Stimulated activated CD8-positive, alpha-beta memory T cell treated with anti-CD3 and anti-CD28 coated beads, Interleukin-12 subunit alpha, Interleukin-12 subunit beta, amount 100 ng/mL, for 4 hours (primary cell): ENCODE results near the gene IQCE.
"Not testable (repeated sequence)": the region's sequence is repeated elsewhere in the genome, so short reads cannot be mapped to it uniquely, and the experiment has no call there.

ENCODE experiments used
- DNase-seq: peaks from one replicate; pipeline ENCODE4 v3.0.0-alpha.2; 2020; ENCODE audit warnings: low read depth

IQCE gene

DNA sequence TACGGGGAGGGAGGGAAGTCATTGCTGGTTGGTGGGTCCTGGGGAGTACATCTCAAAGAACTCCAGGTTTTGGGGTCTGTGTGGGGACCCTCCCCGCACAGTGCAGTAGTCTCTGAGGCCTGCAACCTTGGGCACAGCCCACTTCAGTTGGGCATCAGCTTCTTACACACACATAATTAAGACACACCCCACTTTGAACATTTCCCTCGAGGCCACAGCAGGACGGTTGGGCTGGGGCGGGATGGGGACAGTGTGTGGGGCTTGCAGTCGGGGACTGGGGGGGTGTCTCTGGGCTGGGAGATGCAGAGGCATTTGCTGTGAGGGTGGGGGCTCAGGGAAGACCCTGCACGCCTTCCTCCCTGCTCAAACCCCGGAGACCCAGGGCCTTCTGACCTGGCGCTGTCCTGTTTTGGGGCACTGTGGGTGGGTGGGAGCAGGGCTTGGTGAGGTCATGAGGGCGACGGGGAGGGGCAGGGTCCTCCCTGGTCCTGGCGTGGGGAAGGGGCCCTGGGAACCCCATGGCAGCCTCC, 38.0 kb upstream of the IQCE start:
- DNase-seq = no peak

DNA sequence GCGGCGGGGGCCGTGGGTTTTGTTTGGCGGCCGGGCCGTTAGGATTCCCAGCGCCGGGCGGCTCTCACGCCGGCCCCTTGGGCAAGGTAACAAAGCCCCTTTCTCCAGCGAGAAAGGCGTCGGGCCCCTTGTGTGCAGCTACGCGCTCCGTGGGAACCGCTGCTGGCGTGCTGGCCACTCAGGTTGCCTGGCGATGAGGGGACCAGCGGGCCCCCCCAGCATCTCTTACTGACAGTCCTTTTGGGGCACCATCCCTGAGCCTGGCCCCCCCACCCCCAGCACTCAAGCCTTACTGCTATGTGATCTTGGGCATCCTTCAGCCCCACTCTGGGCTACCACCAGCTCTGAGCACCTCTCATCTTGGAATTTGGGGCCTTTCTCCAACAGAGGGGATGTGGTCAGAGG, 37.4 kb upstream of the IQCE start:
- no peak for DNase-seq

DNA sequence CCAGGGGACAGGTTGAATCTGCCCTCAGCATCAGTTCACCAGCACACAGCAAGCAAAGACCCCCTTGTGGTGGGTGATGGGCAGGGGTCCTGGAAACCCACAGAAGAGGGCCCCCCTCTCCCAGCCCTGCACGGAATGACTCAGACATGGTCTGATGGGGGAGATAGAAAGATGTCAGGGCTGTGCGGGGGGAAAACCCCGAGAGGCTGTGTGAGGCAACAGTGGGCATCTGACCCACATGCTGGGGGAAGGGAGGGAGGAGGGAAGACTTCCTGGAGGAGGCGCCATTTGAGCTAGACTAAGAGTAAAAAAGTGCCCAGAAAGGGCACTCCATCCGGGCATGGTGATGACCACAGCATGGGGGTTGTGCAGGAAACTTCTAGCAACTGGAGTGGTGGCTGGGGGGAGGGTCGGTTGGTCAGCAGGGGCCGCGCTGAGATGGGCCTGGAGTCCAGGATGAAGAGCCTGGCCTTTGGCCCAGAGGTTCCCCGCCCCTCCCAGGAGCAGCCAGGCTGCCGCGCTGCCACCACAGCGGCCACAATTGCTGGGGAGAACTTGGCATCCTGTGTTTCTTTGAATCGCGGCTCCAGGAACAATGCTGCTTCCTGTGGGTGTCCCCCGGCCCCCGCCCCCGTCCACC, 36.7 kb upstream of the IQCE start:
- DNase-seq = peak; percentile 65

DNA sequence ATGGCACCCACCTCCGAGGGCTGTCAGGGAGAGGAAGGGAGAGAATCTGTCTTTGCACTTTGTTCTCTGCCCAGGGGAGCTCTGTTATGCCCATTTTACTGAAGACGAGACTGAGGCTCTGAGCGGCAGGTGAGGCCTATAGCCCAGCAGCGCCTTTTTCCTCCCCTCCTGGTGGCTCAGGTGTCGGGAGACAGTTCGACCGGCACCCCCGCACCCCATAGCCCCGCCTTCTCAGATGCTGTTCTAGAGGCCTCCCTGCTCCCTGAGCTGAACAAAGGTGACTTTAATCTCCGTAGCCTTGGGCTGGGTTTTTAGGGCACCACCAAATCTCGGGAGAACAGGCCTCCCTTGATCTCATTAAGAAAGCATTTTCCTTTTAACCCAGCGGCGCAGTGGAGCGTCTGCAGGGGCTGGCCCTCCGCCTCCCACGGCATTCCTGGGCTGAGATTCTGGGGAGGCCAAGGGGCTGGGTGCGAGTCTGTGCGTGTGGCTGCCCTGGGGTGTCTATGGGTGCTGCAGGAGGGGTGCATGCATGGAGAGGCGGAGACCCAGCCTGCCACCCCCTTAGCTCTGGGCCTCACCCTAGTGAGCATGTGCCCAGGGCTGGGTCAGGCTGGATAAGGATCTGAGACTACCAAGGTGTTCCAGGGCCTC, 35.9 kb upstream of the IQCE start:
- DNase-seq = no peak

DNA sequence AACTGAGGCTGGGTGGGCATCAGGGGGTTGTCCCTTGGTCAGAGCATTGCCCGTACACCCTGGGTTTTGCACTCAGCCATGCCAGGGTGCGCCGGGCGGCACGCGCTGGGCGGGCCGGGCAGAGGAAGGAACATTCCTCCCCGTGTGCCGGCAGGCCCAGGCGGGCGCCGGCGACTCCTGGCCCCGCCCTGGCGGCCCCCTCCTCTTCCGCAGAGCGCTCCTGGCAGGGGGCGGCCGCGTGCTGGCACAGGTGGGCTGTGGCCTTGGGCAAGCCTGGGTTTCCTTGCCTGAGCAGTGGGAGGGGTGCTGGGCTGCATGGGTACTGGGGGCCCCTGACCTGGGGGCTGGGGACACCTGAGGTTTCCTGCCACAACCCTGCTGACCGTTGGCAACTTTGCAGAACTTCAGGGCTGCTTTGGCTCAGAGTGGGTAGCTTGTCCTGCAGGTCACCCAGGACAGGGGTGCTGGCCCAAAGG, 35.3 kb upstream of the IQCE start:
- DNase-seq = no peak

DNA sequence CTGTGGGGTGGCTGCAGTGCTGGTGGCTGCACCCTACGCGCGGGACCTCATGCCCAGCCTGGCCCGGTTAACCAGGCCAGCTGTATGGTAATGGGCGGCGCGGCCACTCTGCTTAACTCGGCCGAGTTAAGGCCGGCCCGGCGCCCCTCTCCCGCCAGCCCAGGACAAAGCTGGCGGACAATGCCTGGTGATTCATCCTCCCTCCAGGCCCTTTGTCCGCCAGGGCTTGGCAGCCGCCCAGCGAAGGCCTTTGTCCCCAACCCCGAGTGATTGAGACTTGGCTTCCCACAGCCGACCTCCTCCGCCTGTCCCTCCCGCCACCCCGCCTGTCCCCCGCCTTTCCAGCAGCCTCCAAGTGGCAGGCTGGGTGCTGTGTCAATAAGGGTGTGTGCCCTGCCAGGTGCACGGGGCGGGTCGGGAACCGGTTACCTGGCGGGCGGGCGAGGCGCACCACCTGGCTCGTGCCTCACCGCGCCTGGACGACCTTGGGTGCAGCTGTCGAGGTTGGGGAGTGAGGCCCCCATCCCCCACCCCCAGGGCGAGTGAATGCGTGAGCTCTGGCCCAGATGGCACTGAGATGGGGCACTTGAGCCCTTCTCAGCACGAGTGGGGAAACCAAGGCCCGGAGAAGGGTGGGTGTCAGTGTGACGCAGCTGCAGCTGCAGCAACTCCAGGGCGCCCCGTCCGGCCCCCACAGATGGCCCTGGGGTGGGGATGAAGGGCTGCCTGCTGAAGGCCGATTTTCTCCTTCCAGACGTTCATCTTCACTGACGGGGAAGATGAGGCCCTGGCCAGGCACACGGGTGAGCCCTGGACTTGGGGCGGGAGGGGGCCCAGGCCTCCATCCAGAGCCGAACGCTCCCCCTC, 34.6 kb upstream of the IQCE start:
- no peak for DNase-seq

DNA sequence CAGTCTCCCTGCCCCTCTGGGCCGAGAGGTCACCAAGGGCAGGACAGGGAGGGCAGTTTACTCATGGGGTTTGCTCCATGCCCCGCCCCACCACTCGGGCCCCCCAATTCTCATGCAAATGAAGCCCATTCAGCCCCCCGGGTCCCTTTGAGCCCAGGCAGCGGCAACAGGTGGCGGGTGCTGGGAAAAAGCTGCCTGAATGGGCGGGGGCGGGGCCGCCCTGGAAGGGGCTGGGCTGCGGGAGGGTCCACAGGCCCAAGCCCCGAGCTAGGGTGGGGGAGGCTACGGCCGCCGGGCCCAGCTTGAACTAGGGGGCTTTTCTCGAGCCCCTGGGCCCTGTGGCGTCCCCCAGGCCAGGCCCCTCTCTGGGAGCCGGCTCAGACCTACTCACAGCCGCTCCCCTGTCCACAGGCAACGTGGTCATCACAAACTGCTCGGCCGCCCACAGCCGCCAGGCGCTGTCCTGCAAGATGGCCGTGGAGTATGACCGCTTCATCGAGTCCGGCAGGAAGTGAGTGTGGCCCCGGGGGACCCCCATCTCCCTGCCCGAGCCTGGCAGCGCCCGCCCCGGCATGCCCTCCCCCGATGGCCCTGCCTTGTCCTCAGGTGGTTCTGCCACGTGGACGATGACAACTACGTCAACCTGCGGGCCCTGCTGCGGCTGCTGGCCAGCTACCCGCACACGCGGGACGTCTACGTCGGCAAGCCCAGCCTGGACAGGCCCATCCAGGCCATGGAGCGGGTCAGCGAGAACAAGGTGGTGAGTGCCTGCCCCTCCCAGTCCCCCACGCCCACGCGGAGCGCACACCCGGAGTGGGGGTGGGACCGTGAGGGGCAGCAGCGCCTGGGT, 33.7 kb upstream of the IQCE start:
- no peak for DNase-seq

DNA sequence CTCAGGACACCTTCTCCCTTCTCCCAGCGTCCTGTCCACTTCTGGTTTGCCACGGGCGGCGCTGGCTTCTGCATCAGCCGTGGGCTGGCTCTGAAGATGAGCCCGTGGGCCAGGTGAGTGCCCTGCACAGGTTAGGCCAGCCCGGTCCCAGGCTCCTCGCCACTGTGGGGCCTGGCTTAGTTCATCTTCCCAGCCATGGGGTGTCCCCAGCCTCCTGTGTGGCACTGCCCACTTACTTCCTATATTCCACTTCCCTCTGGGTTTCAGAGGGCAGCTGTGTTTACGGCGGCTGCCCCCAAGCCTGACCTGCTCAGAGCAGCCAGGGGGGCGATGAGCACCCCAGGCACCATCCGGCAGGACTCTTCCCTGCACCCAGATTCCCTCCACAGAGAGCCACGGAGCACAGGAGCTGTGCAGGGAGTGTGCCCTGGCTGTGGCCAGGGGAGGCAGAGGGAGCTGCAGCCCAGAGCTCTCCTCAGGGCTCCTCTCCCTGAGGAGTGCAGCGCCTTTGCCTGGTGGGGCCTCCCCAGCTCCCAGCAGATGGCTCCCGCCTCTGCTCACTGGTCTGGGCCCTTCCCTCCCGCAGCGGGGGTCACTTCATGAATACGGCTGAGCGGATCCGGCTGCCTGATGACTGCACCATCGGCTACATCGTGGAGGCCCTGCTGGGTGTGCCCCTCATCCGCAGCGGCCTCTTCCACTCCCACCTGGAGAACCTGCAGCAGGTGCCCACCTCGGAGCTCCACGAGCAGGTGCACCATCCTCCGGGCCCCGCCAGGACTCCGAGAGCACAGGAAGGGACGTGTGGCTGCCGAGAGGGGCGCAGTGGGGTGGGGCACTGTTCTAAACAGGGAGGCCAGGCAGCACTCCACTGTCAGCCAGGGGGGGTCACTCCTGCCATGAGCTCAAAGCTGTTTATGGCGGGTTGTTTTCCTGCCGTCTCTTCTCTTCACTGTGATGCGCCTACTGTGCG, 32.8 kb upstream of the IQCE start:
- DNase-seq = no peak

DNA sequence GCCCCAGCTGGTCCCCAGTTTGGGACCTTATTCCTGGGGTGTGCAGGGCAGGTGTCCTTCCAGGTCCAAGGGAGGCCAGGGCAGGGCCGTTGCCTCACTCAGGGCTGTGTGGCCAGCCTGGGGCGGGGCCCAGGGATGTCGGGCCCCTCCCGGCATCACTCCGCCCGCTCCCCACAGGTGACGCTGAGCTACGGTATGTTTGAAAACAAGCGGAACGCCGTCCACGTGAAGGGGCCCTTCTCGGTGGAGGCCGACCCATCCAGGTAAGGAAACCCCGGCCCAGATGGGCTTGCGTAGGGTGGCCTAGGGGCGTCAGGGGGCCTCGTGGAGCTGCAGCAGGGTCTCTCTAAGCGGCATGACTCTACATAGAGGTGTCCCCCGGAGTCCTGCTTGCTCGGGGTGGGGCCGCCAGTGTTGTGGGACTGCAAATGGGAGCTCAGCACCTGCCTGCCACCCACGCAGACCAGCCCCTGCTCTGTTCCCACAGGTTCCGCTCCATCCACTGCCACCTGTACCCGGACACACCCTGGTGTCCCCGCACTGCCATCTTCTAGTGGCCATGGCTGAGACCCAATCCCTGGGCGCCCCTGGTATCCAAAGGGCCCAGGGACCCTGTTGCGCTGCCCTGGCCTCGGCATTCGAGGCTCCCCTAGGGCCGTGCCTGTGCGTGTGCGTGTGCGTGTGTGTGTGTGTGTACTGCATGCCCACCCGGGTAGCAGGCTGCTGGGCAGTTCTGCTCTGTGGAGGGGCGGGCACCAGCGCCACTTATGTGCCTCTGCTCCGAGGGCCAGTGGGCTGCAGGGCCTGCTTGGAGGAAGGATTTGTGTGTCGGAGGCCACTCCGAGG, 31.9 kb upstream of the IQCE start:
- no peak for DNase-seq

DNA sequence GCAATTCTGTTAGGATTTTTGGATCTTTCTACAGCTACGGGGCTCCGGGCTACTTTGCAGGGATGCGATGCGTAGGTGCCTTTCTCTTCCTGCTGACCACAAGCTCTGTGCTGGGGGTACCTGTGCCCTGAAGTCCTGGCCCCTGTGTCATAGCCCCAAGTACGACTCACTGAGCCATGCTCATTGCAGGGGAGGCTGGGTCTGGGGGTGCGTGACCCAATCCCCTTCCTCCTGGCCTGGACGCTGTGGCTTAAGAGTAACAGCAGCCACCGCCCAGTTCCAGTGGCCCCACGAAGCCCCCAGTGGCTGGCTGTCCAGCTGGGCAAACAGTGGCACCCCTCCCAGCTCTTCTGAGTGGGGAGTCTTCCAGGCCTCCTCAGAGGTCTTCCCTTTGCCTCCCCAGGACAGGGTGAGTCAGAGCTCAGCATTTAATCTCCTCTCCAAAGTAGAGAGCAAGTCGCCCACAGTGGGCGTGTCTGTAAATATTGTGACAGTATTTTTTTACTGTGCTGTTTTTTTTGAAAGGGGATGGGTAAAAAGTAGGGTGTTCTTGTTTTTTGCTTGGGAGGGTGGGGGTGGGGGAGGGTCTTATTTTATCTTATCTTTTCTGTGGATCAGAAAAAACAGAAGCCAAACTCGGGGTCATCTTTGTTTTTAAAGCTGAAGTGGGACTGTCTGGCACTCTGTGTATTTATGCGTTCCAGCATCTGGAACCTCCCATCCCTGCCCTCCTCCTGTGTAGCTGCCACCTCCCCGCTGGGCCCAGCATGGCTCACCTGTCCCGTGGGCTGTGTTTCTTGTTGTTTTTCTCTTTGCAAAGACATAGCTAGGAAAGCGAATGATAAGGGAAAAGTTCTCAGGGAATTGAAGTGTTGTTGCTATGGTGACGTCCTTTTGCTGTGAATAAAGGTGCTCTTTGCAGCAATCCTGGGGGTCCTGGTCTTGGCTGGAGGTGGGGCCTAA, 31.0 kb upstream of the IQCE start:
- DNase-seq = peak; percentile 49

DNA sequence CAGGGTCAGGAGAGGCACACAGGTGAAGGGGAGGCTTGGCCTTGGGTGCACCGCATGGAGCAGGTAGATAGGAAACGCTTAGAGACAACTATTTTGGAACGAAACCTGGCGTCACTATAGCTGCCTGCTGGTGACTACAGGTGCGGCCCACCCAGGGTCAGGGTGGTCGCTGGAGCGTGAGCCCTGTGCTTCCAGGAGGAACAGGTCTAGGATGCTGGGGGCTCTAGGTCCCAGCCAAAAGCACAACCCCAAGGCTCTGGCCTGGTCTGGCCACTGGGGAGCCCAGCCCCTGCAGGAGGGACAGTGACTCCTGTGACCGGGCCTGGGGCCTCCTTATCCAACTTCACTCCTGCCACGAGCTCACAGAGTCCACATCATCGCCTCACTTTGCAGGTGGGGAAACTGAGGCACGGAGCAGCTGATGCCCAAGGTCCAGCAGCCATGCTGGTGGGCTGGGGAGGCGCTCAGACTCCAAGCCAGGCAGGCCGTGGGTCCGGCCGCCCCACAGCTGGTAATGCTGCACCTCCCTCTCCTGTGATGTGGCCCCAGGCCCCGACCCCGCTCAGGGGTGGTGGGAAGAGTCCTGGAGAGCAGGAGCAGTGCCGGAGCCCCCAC, 30.2 kb upstream of the IQCE start:
- DNase-seq = no peak

DNA sequence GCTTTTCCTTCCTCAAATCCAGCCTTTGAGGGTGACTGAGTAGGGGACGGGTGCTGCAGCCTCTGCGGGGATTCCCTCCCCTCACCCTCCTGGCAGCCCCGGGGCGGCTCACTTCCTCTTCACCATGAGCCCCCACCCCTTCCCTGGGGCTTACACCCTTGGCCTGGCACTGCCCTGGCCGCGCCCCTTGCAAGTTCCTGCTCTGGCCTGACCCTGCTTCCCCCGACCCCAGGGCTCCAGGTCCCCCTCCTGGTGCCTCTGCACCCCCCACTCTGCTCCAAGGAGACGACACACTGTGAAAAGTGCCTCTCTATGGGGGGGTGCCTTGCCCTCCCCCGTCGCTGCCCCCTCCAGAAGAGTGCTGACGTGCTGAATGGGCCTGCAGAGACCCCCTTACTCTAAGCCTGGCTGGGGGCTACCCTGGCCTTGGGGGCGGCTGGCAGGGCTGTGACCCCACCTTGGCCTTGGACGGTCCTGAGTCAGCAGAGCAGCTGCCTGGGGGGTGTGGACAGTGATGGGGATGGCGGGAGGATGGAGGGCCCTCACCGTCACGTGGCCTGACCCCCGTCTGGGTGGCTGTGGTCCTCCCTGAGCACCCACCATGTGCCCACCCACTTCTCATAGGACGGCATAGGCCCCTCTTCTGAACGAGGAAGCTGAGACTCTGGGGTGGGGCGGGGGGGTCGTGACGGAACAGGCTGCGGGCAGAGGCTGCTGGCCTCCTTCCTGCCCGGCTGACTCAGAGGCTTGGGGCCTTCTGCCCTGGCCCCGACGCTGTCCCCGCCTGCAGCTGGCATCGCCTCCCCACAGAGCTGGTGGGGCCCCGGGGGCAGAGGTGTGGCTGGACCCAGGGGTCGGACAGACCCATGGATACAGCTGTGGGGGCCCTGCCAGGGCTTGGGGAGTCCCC, 29.4 kb upstream of the IQCE start:
- no peak for DNase-seq

DNA sequence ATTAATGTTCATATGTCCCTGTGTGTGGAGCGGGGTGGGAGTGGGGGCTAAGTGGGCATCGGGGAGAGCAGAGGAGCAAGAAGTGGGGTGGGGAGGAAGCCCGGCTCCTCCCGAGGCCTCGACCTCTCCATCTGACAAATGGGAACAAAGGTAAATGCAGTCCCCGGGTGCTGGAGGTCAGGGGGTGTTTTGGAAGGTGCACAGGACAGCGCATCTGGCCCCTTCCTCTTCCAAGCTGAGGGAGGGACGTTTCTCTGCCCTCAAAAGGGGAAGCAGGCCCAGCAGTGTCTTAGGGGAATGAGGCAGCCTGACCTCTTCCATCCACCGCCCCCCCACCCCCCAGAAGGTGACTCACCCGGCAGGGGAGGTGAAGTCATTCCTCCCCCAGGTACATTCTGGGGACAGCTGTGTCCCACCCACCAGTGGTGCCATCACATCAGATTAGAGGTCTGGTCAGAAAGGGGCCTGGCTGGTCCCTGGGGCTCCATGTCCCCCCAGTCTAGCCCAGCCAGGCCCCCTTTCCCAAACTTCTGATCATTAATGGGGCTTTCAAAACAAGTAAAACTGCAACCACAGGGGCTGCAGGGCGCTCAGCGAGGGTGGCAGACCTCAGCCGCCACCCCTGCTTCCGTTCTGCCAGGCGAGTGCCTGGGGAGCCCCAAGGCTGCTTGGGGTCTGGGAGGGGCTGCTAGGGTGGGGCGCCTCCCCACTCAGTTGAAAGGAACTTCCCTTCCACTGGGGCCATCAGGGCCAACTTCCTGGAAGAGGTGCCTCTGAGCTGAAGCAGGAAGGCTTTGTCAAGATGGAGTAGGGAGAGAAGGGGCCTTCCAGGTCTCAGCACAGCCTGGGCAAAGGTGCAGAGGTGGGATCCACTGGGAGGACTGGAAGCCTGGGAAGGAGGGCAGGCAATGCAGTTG, 28.4 kb upstream of the IQCE start:
- peak; percentile 69 for DNase-seq

DNA sequence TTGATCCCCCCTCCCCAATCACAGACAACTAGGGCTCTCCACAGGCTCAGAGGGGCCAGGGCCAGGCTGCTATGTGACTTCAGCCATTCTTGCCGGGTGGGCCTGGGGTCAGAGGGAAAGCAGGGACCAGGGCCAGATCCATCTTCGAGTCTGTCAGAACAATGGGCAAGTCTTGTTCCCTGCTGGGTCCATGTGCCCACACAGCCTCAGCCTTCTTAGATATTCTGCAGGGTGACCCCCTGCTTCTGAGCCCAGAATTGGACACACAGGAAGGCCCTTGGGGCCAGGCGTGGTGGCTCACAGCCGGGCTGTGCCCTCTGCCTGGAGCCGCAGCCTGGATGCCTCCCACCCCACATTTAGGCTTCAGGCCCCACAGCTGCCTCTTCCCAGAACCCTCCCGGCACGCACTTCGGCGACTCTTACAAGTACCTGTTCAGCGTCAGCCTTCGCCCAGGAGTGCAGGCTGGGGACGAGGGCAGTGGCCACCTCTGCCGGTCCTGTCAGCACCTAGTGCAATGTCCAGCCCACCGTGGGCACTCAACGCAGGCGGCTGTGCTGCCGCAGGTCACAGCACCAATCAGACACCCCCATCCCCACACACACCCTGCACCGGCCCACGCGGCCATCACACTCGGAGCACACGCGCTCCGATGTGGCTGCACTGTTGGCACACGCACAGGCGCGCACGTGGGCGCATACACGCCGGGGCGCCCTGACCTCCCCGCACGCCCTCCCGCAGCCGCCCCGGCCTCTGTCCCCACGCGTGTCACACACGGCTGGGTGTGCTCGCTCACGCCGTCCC, 27.6 kb upstream of the IQCE start:
- DNase-seq = not testable (repeated sequence)

DNA sequence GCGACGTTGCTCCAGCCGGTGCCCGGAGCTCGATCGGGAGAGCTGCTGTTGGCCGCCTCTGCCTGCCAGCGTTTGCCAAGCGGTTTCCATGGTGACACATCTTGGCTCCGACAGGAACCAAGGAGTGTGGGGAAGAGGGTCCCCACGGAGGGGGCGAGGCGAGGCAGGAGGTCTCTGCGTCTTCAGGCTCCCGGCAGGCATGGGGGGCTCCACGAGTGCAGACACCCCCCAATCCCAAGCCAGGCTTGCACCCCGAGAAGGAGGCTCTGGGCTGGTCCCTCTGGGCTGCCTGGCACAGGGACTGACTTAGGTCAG, 27.0 kb upstream of the IQCE start:
- DNase-seq = not testable (repeated sequence)
